Activated CD8-positive, alpha-beta memory T cell treated with anti-CD3 and anti-CD28 coated beads for 1 hour (primary cell): Measurements from ENCODE around the gene DNAJB2.
"Not testable (repeated sequence)": the region's sequence is repeated elsewhere in the genome, so short reads cannot be mapped to it uniquely, and the experiment has no call there.

Source experiments
- DNase-seq, 2 donors: peaks; one replicate each; pipeline ENCODE4 v3.0.0-alpha.2; 2020; ENCODE audit warnings: low read depth in 1 of 2; ENCODE audit errors: extremely low read depth in 1 of 2

The DNAJB2 gene

DNA sequence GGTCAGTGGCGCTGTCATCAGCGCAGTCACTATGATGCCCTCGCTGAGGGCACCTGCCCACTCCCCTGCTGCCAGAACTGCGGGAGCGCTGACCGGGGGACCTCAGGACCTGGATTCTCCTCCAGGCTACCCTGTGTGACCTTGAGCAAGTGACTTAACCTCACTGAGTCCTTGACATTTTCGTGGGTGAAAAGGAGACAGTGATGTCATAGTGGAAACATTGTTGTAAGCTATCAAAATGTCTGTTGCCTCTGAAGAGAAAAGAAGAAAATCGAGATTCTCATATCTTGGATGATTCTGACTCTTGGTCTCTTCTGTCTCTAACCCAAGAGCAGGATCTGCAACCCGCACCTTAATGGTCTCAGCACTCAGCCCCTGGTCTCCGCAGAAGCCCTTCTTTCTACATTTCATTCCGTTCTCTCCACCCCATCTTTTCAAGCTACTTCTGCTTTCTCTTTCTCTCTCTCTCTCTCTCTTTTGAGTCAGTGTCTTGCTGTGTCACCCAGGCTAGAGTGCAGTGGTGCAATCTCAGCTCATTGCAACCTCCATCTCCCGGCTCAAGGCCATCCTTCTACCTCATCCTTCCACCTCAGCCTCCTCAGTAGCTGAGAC, 24.5 kb upstream of the DNAJB2 start:
- no peak for DNase-seq

DNA sequence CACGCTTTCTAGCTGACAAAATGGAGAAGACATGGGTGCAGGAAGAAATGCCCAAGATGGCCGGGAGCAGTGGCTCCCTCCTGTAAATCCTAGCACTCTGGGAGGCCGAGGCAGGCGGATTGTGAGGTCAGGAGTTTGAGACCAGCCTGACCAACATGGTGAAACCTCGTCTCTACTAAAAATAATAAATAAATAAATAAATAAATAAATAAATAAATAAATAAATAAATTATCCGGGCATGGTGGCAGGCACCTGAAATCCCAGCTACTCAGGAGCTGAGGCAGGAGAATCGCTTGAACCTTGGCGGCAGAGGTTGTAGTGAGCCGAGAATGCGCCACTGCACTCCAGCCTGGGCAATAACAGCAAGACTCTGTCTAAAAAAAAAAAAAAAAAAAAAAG, 20.2 kb upstream of the DNAJB2 start:
- not testable (repeated sequence) for DNase-seq

DNA sequence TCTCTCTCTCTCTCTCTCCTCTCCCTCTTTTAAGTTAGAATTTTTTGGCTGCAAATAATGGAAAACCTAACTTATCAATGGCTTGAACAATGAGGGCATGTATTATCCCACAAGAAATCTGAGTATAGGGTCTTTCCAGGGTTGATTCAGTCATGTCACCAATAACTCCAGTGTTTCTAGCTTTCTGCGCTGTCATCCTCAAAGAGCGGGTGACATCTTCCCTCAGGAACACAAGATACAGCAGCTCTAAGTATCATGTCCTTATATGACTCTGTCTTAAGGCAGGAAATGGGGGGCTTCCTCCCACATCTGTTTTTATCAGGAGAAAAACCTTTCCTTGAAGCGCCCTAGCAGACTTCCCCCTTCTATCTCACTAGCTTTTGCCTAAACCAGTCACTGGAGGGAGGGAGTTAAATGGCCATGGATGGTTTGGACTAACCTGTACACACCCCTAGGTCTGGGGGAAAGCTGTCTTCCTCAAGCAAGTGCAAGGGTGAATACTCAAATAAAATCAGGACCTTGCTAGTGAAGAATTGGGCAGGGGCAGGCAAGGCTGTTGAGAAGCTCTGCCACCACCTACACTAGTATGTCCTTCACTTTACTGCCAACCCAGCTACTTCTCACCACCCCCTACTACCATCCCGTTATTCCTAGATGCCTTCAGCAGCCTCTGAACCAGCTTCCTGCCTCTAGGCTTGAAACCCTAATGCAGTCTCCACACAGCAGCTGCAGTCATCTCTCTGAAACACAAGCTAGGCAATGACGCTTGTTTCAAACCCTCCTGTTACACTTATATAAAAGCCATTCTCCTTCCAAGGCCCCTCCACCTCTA, 17.9 kb upstream of the DNAJB2 start:
- DNase-seq = no peak

DNA sequence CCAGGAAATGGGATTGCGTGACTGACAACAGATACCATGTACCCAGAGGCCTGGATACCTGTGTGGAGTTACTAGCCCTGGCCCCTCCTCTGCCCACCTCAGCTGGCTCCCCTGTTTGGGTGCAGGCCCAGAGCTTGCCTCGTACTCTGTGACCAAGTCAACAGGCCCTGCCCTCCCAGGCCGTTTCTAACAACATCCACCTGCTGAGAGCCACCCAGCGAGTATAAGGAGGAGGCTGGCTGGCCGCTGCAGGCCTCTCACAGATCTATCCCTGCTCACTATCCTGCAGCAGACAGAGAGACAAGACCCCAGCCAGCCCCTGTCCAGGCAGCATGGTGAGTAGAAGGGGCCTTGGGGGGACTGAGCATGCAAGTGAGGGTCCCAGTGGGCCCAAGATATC, 12.9 kb upstream of the DNAJB2 start:
- no peak for DNase-seq

DNA sequence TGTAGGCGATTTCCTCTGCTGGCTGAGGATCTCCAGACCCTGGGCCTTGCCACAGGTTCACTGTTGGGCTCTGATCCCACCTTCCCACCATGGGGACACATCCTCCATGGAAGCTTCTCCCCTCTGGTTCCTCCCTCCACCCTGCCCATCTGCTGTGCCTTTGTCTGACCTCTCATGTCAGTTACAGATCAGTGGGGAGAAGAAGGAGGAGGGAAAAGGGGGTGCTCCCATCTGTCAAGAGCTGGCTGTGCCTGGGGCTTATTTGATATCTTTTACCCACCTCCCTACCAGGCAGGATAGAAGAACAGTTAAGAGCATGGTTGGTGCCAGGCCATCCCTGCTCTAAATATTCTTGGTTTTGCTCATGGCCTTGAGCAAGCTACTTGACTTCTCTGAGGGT, 12.3 kb upstream of the DNAJB2 start:
- no peak for DNase-seq

DNA sequence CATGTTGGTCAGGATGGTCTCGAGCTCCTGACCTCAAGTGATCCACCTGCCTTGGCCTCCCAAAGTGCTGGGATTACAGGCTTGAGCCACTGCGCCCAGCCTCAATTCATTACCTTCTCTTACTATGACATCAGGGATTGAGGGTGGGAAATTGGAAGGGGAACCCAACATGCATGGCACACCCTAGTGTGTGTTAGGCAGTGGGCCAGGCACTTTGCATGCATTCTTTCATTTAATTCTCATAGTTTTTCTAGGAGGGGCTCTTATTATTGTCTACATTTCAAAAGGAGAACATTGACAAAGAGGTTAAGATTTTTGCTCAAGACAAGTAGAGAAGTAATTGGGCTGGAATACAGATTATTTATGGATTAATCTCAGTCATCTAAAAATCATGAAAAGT, 10.9 kb upstream of the DNAJB2 start:
- no peak for DNase-seq

DNA sequence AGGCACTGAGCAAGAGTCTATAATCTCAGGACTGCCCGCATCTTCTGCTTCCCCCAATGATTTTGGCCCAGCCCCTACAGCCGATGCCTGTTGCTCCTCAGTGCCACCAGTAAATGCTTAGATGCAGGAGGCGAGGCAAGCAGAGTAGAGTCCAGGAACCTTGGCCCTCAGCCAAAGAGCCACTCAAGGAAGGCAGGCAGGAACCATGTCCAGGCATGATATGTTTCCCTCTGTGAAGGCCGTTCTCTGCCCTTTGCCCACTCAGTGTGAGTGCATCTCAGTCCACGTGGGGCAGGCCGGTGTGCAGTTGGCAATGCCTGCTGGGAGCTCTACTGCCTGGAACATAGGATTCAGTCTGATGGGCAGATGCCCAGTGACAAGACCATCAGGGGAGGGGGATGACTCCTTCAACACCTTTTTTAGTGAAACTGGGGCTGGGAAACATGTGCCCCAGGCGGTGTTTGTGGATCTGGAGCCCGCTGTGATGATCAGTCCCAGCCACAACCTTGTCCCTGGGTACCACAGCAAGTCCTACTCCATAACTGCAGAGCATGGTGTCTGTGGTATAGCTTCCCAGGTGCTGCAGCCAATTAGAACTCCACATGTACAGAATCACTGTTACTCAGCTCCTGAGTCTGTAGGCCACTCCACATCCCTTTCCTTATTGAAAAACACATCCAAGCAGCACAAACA, 9.7 kb upstream of the DNAJB2 start:
- DNase-seq = no peak

DNA sequence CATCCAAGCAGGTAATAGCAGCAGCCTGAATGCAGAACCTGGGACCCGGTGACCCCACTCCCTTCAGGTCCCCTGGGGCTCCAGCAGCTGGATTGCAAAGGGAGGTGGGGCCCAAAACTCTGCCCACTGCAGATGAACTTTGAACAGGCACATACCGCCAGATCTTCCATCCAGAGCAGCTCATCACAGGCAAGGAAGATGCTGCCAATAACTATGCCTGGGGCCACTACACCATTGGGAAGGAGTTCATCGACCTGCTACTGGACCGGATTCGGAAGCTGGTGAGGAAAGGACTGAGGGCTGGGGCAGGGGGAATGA, 9.2 kb upstream of the DNAJB2 start:
- no peak for DNase-seq

DNA sequence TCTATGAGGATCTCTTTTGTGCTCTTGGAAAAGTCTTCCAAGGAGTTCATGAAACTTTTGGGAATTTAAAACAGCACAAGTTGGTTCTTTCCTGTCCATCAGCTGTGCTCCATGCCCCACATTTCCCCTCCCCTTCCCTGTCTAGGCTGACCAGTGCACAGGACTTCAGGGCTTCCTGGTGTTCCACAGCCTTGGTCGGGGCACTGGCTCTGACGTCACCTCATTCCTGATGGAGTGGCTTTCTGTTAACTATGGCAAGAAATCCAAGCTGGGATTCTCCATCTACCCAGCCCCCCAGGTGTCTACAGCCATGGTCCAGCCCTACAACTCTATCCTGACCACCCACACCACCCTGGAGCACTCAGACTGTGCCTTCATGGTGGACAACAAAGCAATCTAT, 8.1 kb upstream of the DNAJB2 start:
- no peak for DNase-seq

DNA sequence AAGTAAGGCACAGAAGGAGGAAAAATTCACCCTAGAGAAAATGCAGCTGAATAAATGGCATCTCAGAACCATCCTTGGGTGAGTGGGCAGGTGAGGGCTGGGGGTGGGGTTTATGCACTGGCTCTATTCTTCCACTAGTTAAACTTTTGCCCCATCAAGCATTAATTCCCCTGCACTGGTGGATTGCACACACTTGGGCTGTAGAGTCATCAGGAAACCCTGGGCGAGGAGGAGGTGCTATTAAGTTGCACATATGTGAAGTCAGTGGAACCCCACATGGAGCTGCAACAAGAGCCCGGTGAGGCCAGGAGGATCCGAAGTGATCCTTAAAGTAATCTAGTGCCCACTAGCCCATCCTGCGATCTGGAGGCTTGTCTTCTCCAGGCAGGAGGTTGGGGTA, 6.8 kb upstream of the DNAJB2 start:
- no peak for DNase-seq

DNA sequence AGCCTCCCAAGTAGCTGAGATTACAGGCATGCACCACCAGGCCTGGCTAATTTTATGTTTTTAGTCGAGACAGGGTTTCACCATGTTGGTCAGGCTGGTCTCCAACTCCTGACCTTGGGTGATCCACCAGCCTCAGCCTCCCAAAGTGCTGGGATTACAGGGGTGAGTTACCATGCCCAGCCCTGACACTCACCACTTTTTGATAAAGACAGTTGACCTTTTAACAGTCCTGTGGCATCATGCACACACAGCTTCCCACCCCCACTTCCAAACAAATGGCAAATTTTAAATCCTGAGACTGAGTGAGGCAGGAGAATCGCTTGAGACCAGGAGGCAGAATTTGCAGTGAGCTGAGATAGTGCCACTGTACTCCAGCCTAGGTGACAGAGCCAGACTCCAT, 6.2 kb upstream of the DNAJB2 start:
- DNase-seq = no peak

DNA sequence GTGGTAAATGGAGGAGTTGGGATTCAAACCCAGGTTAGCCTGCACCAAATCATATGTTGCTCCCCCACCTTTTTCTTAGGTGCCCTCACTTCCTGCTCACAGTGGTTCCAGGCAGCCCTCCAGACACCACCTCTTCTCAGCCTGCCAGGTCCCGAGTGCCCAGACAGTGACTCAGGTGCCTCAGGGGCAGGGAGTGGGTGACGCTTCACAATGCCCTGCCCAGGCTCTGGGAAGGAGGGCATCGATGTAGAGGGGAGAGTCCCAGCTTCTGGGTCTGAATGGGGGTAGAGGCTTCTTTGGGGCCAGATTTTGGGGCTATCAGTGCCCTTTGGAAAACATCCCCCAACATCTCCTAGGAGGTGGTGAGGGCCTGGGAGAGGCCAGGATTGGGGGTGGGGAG, 5.2 kb upstream of the DNAJB2 start:
- DNase-seq = no peak

DNA sequence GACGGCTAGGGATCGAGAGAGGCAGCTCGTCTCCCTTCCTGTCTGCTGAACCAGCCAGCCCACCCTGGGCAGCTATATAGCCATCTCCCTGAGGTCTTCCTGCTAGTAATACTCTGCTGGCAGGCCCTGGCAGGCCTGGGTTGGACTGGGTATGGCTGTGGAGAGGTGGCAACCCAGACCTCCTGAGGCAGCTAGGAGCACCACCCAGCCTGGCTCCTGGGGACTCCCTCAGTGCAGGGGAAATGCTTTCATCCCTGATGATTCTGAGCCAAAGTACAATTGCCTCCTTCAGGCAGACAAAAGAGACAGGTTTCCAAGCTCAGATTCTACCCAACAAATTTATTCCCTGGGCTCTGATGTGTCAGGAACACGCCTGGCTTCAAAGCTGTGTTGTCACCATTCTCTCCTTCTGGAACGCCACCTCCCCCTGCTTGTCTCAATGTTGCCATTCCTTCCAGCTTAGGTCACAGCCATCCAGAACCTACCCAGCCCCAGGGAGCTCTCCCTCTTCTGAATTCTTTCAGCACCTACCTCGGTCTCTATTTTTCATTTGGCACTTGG, 4.7 kb upstream of the DNAJB2 start:
- no peak for DNase-seq

DNA sequence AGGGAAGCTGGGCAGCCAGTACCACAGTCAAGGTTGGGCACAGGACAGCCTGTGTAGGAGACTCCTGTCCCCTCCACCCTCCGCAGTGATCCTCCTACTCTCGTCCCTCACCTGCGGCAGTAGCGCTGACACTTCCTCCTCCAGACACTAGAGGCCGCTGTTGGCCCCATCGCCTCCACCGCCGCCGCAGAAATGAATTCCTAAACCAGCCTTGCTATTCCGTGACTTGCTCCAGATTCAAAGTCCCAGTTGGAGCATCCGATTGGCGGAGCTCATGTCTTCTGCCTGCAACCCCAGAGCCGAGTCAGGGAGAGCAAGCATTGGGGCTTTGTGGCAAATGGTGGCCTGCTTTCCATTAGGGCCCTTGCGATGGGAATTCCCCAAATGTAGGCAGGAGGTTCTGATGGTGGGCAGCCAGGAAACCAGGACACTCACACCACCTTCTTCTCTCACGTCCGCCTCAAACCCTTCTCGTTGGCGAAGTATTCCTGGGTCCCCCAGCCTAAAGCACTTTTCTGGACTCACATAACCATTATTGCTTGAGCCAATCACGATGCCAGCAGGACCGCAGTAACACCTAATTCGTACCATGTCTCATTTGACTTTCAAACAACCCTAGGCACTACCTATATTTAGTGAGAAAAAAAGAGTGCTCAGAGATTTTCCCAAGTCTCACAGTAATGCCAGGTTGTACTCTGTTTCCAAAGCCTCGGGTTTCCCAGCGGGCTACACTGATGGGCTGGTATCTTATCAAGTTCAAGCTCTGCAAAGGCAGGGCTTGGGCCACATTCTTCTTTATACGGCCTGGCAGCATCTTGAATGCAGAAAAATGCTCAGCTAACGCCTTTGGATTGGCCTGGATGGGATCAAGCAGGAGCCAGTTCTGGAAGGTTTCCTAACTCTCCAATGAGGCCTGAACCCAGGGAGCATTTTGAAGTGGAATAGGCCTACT, 1.2 kb upstream of the DNAJB2 start:
- peak in 1 of 2 donors; percentile 62 for DNase-seq

DNA sequence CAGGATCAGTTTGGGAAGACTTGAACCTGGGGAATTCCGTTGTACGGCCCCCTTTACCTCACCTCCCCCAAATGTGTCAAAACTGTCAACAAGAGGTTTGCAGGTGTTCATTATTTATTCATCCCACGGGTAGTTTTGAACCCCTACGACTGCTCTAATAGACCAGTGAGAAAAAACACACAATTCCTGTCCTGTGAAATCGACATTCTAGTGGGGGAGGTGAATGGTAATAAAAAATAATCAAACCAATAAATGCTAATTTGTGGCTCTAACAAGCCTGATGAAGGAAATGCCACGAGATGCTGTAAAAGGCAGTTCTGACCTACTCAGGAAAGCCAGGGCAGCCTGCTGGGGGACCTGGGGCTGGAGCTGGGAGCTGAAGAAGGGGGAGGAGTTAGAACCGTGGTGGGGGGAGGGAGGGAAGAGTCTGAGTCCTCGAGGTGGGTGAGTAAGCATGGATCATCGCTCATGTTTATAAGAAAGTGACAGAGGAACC, 463 bp upstream of the DNAJB2 start:
- no peak for DNase-seq

DNA sequence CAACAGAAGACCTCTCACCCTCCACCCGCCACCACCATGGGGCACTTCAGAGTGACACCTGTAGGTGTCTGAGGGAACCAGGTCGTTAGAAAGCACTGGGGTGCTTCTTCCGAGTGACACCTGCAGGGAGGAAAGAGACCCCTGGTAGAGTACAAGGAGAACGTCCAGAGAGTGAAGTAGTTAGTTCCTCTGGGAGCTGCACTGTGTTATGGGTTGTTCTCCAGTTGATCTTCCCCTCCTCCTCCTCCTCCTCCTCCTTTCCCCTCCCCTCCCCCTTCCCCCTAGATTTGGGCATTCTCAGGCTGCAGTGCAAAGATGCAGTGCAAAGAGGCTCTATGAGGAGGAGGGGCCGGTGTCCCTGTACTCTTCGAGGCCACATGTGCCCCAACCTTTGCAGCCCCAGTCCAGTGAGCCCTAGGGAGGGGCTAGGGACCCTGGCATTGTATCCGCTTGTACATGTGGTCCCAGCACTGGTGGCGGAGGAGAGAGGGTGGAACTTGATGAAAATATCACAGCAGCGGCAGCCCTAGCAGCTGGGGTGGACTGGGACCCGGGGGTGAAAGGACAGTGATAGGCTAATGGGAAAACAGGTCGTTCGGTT, 850 bp downstream of the DNAJB2 start:
- DNase-seq = no peak

DNA sequence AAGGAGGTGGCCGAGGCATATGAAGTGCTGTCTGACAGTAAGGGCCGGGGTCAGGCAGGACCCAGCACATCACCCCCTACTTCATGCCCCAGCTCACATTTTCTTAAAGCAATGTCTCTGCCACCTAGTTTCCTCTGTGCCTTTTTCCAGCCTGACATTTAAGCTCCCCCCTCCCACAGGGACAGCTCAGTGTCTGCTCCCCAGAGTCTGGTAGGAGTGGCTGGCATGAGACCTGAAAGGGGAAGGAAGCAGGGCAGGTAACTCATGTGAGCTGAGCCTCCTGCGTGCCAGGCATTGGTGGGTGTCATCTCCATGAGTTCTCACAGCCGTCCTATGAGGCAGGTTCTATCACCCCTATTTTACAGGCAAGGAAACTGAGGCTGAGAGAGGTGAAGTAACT, 1.5 kb downstream of the DNAJB2 start:
- no peak for DNase-seq

DNA sequence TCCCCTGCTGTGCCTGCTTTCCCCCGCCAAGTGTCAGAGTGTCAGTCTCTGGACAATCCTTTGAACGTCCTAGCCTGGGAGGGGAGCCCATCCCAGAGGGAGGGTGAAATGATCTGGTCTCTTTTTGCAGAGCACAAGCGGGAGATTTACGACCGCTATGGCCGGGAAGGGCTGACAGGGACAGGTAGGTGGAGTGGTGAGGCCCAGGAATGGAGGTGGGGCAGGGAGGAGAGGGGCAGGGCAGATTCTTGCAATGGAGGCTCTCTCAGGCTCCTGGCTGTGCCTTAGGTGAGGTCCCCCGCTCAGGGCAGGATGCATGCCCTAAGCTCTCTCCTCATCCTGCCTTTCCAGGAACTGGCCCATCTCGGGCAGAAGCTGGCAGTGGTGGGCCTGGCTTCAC, 2.4 kb downstream of the DNAJB2 start:
- no peak for DNase-seq

DNA sequence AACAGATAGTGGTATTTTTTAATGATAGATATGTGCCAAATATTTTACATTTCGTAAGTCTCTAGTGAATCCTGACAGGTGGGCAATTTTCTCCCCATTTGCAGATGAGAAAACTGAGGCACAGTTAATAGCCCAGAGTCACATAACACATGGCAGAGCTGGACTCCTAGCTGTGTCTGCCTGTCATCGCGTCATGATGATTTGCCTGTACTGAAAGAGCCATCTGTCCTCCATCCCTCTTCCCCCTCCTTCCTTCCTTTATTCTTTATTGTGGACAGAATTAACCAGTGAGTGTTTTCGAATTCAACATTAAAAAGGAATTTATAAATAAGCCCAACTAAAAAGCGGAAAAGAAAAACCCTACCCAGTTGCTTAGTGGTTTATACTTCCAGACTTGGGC, 3.2 kb downstream of the DNAJB2 start:
- no peak for DNase-seq

DNA sequence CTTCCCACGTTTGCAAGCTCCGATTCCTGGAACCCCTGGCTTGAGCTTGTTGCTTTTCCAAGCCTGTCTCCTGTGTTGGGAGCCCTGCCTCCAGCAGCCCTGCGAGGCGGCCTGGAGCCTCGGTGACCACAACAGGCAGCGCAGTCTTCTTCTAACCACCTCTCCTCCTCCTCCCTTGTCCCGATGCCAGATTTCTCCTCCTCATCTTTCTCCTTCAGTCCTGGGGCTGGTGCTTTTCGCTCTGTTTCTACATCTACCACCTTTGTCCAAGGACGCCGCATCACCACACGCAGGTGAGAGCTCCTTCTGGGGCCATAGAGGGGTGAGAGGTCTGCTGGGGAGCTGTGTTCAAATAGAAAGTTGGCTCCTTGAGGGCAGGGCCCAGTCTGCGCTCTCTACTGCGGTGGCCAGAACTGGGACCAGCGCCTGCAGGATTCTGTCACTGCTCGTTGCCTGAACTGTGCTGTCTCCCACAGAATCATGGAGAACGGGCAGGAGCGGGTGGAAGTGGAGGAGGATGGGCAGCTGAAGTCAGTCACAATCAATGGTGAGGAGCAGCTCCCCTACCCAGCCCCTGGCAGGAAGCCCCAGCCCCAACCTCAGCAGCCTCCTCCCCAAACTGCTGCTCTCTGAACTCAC, 3.9 kb downstream of the DNAJB2 start:
- DNase-seq = no peak
